GM19099 (cell line): ENCODE measurements around the gene CSNK1G2.

Experiments
- POLR2A ChIP-seq: IDR thresholded peaks from 3 replicates; pipeline ENCODE4 v1.6.1; 2011; ENCODE audit warnings: low read depth; ENCODE audit not compliant: insufficient read length; ENCODE audit errors: extremely low read depth

CSNK1G2 gene

GRCh38 chr19:1949304-1950101 lies 8.5 kb downstream of the CSNK1G2 start:
- TF ChIP-seq POLR2A: no peak

GRCh38 chr19:1950640-1951039 lies 9.7 kb downstream of the CSNK1G2 start:
- no peak for TF ChIP-seq POLR2A

GRCh38 chr19:1952635-1953034 lies 11.7 kb downstream of the CSNK1G2 start:
- TF ChIP-seq POLR2A: no peak

GRCh38 chr19:1953037-1953436 lies 12.1 kb downstream of the CSNK1G2 start:
- TF ChIP-seq POLR2A: no peak

- no peak for TF ChIP-seq POLR2A
These were observed 12.6 kb downstream of the CSNK1G2 start for GRCh38 chr19:1953441-1954094.

GRCh38 chr19:1954532-1954933 lies 13.6 kb downstream of the CSNK1G2 start:
- no peak for TF ChIP-seq POLR2A

GRCh38 chr19:1955171-1956121 lies 14.5 kb downstream of the CSNK1G2 start:
- TF ChIP-seq POLR2A: no peak

- no peak for TF ChIP-seq POLR2A
These were observed 15.1 kb downstream of the CSNK1G2 start for GRCh38 chr19:1956122-1956494.

- TF ChIP-seq POLR2A: no peak
These were observed 16.0 kb downstream of the CSNK1G2 start for GRCh38 chr19:1956868-1957492.

GRCh38 chr19:1957562-1958248 lies 16.7 kb downstream of the CSNK1G2 start:
- no peak for TF ChIP-seq POLR2A

GRCh38 chr19:1959928-1960589 lies 19.1 kb downstream of the CSNK1G2 start:
- no peak for TF ChIP-seq POLR2A

GRCh38 chr19:1961000-1961883 lies 20.3 kb downstream of the CSNK1G2 start:
- TF ChIP-seq POLR2A: no peak

GRCh38 chr19:1962674-1963073 lies 21.7 kb downstream of the CSNK1G2 start:
- no peak for TF ChIP-seq POLR2A
